SH-SY5Y (cell line): ENCODE results near the gene RPGR.

ENCODE experiments used
- GATA2 ChIP-seq: IDR thresholded peaks from 2 replicates; pipeline ENCODE4 v1.6.1; 2011; ENCODE audit warnings: mild to moderate bottlenecking, low read depth, low read length
- GATA3 ChIP-seq: IDR thresholded peaks from 2 replicates; pipeline ENCODE4 v1.6.1; 2011; ENCODE audit warnings: low read depth, mild to moderate bottlenecking, low read length, moderate library complexity

Gene RPGR

DNA sequence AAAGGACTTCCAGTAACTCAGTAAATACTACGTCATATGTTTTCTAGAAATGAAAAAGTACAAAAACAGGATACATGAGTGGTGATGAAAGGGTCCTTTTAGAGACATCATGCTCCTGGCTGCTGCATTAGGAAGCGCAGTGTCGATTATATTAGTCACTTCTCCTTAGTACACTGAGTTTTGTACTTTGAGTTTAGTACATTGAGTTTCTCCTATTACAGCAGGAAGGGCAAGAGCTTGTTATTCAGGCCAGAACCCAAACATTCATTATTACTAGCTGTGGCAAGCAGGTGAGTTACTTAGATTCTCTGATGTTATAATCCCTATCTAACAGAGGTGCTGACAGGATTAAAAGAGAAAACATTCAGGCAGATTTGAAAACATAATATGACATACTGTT is 21.3 kb downstream of the RPGR start:
- TF ChIP-seq GATA2: no peak
- TF ChIP-seq GATA3: no peak

DNA sequence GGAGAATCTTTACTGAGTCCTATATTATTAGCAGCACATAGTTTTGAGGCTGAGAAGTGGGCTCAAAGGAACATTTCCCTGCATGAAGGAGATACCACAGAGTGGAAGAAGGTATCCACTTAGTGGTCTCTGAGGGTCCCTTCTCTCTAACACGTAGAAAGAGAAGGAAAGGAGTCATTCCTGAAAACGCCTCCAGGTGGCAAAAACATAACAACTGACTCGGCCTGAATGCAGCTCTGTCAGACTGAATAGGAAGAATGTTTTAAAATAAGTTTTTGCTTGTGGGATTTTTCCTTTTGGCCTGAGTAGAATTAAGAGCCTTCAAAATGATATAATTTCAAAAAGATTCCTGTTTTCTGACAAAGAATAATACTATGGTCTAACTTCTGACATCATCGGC is 23.3 kb downstream of the RPGR start:
- no peak for TF ChIP-seq GATA3
- no peak for TF ChIP-seq GATA2

DNA sequence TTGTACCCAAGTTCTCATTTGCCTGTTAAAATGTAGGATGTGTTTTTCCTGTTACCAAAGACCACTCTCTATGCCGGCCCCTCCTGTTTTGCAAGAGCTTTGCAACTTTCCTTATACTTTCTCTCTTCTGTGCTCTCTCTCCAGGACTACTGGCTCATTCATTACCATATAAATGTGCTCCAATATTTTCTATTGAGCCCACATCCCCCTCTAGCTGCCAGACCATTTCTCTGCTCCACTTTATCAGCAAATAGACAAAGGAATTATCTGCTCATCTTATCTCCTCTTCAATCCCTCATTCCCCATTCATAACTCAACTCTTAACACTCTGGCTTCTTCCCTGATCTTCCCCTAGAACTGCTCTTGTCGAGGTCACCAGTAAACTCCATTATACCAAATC is 33.6 kb downstream of the RPGR start:
- TF ChIP-seq GATA3 (no peak), GATA2 (no peak)

DNA sequence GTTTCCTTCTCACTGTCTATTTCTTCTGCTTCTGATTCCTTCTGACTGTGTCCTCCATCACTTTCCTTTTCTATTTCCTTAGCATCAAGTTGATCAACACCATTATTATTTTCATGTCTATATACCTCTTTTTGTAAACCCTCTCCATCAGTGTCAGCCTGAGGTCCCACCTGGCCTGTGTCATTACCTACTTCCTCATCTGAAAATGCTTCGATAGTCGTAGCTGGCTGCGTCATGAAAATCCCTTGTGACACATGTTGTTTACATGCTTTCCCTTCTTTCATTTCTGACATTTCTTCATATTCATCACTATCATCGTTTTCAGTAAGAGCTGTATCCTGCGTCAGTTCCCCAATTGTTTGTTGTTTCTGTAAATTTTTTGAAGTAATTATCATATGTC is 39.6 kb downstream of the RPGR start:
- TF ChIP-seq GATA2 (no peak), GATA3 (no peak)

DNA sequence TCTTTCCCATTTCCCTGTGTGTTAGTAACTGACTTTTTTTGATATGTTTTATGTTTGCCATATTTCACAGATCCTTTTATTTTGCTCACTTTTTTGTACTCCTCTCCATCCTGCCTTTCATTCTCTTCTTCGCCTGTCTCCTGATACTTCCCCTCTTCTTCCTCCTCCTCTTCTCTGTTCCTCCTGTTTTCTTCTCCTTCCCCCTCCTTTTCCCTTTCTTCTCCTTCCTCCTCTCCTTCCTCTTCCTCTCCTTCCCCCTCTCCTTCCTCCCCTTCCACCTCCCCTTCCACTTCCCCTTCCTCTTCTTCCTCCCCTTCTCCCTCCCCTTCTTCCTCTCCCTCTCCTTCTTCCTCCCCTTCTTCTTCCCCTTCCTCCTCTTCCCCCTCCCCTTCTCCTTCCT is 41.7 kb downstream of the RPGR start:
- no peak for TF ChIP-seq GATA2
- TF ChIP-seq GATA3: no peak

DNA sequence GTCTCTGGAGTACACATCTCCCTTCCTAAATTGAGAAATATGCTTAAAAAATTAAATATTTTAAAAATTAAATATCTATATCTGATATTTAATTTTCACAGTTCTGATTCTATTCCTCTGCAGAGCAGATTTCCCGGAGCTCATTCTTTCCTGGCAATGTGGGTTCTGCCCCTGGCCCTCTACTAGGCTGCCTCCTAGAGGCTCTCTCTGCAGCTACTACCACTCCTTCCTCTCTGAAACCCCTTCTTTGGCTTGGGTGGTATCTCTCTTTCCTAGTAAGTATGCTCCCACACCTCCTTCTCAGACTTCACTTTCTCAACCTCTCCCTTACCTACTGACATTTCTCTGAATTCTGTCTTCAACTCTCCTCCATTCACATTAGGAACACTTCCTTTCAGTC is 45.3 kb downstream of the RPGR start:
- TF ChIP-seq GATA2 (no peak), GATA3 (no peak)

DNA sequence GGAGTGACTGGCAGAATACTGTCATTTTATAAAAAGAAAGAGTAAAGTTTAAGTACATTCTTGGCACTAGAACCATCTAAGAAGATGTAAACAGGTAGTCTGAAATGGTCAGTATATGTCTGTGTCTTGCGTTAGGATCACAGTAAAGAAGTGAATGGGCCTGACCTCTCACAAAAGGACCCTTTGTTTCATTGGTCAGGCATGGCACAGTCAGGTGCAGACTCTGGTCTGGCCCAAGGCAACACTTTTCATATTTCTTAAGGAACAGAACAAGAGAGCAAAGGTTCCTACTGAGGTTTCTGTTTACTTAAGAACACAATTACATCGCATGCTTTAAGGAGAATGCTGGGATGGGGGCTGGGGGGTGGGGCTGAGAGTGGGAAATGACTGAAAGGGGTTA is 48.1 kb downstream of the RPGR start:
- TF ChIP-seq GATA2: no peak
- TF ChIP-seq GATA3: no peak

DNA sequence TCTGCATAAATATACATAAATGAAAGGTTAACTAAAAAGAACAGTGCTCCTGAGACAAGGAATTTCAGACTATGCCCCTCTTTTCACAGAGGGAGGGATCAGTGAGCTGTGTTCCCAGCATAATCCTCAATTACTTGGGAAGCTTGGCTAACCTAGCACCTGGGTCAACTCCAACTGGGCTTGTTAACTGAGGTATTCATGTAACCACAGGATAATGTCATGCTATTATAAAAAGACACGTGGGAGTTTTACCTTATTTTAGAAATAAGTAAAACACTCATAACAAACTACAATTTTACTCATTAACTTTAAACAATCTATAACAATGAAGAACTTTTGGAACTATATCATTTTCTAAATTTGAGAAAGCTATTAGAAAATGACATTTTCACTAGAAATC is 48.6 kb downstream of the RPGR start:
- no peak for TF ChIP-seq GATA2
- TF ChIP-seq GATA3: no peak

DNA sequence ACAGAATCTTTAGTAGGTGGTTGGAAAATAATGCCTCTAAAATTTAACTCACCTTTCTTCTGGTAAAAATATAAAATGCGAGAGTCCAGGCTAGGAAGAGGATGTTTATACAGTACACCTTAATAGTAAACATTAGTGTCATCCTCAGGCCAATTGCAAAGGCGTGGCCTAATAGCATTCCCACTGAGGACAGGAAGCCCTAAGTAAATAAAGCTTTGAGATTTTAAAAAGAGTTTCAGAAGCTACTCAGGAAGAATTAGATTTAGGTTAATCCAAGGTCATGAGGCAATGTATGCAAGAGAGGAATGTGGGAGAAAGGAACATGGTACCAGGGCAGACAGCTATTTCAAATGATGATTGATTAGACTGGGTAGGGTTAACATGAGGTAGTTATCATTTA is 49.5 kb downstream of the RPGR start:
- TF ChIP-seq GATA2: no peak
- TF ChIP-seq GATA3: no peak

DNA sequence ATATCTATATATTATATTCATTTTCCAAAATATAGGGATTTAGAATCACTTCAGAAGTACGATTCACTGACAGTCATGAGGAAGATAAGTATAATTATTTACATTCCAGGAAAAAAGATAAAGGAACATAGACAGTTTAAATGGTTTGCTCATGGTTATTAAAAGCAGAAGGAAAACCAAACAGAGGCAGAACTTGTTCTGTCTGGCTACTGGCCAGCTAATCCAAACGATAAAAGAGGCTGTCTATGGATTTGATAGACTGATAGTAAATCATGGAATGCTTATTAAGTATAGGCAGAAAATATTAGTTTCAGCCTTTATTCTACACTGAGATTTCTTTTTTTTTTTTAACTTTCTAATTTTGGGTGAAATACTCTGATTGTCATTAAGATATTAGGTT is 50.2 kb downstream of the RPGR start:
- TF ChIP-seq GATA3 (no peak), GATA2 (no peak)

DNA sequence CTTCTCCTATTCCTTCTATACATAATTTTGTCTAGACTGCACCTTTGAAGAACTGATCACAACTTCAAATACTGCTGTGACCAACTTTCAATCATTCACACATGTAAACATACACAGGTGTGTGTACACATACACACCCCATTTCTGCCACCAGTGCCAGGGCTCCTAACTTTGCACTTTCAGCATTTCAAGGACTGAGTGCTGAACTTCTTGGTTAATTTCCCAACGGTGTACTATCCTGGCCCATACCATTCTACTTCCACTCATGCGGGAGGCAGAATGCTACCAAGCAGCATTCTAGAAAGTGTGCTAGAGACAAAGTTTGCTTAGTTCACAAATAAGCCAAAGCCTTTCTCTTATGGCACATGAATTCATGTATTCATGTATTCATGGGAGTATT is 51.2 kb downstream of the RPGR start:
- TF ChIP-seq GATA3: no peak

DNA sequence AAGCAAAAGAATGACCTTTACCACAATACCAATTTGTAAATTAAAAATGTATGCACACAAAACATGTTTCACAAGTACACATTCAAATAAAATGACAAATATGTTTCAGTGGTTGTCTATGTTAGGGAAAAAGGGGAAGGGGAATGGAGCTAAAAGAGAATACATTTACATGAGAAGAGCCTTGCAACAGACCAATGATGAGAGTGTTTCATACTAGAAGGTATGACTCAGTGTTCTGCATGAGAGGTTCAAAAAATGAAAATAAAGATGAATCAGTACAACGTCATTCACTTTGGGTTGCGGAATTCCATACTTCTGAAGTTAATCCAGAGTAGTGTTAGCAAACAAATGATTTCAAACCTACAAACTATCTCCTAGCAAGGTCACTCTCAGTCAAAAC is 51.7 kb downstream of the RPGR start:
- TF ChIP-seq GATA2: no peak
- no peak for TF ChIP-seq GATA3

DNA sequence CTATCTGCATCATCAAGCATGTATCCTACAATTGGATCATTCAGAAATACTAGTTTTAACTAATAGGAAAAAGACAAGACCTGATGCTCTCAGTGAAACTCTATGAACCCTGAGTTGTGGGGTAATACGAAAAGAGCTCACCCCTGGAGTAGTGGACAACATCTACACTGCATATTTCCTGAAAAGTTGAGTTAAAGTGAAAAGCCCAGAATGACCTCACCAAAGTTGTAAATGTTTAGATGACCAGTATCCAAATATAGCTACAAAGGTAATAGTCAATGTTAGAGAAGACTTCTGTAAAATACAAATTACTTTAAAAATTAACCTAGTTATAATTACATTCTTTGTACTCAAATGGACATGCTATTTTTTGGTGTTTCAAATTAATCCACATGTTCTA is 53.9 kb downstream of the RPGR start:
- TF ChIP-seq GATA2 (no peak), GATA3 (no peak)

DNA sequence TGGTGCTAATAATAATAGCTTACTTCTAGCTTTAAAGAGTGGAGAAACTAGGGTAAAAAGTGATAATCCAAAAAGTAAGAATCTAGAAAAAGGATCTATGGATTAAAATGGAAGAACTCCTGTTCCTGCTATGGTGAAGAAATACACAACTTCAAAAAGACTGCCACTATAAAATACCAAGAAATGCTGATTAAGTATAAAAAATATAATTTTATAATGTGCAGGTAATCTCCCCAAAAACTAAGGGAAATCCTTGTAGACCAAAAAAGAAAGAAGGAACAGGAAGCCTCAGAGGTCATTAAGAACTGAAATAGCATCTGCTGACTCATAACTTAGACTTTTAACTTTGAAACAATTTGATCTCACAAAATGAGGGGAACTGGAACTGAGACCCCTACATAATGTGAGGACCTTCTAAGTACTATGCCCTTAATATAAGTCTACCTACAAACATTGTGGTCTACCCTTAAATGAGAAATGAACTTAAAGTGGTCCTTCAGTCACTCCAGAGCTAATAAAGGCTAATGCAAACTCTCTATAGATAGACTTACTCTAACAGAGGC is 56.1 kb downstream of the RPGR start:
- TF ChIP-seq GATA3 (no peak), GATA2 (no peak)

DNA sequence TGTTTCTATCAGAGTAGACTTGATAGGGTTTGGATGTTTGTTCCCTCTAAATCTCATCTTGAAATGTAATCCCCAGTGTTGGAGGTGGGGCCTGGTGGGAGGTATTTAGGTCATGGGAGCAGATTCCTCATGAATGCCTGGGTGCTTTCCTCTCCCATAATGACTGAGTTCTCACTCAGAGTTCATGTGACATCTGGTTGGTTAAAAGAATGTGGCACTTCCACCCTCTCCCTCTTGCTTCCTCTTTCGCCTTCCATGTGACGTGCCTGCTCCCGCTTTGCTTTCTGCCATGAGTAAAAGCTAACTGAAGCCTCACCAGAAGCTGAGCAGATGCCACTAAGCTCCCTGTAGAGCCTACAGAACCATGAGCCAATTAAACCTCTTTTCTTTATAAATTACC is 59.3 kb downstream of the RPGR start:
- TF ChIP-seq GATA3 (no peak), GATA2 (no peak)
